Smooth muscle cell of the brain vasculature (primary cell): ENCODE measurements around the gene AFF3.
"Not testable (repeated sequence)": the region's sequence is repeated elsewhere in the genome, so short reads cannot be mapped to it uniquely, and the experiment has no call there.

Source experiments
- DNase-seq: peaks from one replicate; pipeline ENCODE4 v3.0.0-alpha.2; 2012; ENCODE audit warnings: low read depth, low spot score

AFF3 gene

DNA sequence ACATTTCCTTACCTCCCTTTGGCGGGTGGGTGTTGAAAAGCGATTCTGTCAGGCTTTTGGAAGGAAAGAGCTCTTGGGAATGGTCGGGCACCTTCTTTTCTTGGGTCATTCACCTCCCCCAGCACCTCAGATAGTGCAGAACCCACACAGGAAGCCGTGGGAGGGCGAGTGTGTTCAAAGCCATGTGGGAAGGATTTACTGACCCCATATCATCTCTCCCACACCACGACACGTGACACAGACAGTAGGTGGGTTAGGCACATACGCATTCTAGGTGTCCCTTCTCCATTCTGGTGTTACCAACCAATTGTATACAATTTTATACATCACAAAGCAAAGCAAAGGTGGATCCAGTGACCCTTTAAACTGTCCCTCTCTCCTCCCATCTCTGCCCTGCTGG, 388.9 kb downstream of the AFF3 start:
- DNase-seq: no peak

DNA sequence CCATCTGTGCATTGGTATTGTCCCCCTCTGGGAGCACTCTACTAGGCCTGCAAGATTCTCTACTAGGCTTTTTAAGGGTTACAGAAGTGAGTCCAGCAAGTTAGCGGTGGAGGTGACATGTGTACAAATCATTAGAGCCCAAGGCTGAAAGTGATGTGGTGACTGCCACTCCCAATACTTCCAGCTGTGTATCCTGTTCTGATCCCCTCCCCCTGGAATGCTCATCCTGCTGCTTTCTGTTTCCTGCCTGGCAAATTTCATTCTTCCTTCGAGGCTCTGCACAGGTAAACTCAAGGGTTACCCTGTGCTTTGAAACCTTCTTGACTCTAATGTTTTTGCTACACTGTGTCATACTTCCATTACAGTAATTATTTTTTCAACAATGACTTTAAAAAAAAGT, 394.0 kb downstream of the AFF3 start:
- DNase-seq: no peak

DNA sequence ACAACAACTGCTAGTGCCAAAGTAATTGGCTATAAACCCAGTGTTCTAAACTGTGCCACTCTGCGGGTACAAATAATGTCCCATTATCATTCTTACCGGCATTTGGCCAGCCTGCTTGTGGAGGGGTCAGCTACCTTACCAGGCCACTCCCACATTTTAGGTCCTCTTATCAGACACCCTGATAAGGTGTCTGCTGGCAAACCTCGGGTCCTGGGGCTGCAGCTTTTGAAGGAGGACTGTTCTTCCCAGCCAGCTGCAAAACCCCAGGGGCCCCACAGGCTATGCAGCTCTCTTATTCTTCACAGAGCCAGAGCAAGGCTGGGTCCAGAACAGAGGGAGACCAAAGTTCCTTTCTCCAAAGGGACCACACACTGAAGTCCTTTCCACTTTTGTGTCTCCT, 394.5 kb downstream of the AFF3 start:
- DNase-seq: no peak

DNA sequence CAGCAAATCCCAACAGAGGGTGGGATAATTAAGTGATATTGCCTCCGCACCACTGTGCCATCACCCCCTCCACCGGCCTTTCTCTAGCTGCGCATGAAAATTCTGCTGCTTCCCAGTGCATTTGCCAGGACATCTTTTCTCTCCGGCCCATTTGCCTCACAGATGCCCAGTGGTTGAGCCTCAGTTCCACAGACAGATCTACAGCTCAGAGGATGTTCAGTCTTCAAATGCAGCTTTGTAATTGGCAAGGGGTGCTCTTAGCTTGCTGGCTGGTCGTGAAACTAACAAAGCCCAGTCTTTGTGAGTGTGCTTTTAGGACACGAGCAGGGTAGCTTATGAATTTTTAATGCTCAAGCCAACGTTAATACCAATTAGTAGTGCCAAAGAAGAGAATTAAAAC, 399.2 kb downstream of the AFF3 start:
- no peak for DNase-seq

DNA sequence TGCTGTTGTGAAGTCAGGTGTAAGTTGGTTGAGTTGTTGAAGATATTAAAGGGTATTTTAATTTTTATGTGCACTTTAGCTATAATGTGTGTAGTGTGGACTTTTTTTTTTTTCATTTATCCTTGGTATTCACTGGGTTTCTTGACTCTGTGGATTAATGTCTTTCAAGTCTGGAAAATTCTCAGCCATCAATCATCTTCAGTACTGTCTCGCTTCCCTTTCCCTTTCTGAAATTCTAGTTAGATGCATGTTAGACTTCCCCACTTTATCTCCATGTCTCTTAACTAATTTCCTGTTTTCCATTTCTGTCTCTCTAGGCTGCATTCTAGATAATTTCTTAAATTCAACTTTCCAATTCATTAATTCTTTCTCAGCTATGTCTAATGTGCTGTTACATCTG, 404.9 kb downstream of the AFF3 start:
- no peak for DNase-seq

DNA sequence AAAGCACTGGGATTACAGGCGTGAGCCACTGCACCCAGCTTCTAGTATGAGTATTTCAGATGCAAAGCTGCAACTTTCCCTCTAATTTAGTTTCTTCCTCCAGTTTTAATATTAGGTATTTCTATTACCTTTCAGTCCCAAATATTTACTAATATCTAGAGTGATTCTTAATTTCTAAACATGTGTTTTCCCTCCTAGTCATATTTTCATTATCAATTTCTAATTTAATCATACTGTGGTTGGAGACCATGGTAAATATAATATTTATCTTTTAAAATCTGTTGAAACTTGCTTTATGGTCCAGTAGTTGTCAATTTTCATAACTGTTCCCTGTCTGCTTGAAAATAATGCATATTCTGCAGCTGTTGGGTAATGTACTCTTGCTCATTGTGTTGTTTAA, 406.6 kb downstream of the AFF3 start:
- DNase-seq: no peak

DNA sequence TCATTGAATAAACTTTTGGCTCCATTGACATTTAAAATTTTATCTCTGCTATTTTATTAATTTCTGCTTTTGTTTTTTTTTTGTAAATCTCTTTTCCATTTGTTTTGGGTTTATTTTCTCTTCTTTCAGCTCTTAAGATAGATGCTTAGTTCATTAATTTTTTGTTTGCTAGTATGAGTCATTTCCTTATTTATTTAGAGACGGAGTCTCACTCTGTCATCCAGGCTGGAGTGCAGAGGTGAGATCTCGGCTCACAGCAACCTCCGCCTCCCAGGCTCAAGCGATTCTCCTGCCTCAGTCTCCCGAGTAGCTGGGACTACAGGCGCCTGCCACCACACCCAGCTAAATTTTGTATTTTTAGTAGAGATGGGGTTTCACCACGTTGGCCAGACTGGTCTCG, 407.1 kb downstream of the AFF3 start:
- not testable (repeated sequence) for DNase-seq

DNA sequence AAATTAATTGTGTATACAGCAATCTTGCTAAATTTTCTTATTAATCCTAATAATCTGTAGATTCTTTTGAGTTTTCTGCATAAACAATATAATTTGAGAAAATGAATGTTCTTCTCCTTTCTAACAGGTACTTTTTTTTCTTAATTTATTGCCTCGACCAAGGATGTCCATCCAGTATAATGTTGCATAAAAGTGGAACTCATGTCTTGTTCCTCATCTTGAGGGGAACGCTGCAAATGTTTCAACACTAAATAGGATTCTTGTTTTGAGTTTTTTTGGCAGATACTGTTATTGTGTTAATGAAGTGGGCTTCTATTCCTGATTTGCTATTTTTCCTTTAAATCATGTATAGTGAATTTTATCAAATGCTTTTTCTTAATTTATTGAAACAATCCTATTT, 408.2 kb downstream of the AFF3 start:
- DNase-seq: no peak

DNA sequence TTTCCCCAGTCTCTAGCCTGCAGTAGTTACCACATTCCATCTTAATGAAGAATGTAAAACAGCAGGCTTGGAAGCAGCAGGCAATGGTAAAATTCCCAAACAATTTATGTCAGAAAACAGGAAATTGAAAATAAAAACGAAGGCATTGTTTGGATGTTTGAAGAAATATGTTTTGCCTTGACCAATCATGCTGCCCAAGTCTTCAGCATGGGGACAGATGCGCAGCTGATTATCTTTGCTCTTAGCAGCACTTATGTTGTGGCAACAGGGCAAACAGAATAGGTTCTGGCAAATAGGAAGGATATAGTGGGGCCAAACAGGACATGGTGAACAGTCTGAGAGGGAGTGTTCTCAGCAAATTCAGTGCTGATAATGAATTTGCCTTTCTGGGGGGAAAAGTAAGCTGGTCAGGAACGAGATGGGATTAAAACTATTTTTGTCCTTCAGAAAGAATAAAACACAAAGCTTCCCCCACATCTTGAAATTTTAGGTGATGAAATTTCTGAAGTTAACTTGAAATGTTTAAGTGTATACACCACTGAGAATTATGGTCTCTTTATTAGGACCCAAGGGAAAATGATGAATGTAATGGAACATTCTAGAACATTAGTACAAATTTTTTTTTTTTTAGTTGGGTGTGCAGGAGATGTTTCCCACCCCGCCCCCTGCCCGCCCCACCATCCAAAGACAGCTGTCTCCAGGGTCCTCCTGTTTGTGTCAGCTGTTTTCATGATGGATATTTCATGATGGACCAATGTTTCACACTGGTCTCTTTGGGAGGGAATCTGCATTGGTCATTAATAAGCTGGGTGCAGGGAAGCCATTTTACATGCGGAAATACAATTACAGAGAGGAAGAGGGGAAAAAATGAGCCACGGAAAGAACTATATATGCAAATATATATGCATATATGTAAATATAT, 413.0 kb downstream of the AFF3 start:
- no peak for DNase-seq

DNA sequence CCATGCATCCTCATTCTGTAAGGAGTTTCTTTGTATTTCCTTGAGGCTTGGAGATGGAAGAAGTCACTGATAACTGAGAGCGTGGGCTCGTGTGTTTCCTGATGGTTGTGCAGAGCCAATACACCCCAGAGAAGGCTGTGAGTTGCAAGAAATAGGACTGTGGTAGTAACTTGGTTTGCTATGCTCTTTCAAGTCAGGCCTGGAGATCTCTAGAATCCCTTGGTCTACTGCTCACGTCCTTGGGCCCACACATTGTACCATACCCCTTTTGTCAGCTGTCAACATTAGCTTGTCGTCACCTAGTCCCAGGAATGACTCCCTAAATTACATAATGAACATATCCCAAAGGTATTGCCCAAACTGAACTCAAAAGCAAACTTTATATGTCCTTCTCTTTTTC, 414.2 kb downstream of the AFF3 start:
- no peak for DNase-seq

DNA sequence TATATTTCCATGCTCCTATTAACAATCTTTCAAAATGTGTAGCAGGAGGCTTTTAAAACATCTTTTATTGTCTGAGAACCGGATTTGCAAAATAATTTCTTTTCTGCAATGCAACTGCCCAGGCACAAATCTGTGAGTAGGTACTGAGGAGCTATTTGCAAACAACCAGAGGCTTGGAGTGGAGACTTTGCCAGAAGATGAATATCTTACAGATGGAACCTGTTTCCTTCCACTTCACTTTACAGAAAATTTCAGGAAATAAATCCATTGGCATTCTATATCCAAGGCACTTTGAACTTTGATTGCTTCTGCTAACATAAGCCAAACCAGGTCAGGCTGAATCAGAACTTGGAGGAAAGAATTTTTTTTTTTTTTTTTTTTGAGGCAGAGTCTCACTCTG, 415.2 kb downstream of the AFF3 start:
- DNase-seq: no peak

DNA sequence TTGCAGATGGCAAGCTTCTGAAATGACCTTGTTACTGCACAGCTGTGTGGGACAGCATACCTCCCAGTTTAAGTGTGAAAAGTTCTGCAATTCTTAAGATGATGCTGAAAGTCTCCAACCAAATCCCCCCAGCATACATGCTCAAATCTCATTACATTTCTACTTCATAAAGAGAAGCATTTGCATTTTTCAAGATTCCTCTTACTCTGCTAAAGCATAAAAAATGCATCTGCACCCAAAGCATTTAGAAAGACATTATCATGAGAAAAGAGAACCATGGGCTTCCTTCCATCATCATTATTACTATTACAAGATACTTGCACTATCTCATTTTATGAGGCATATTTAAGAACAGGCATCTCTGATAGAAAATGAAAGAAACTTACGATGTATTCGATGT, 415.7 kb downstream of the AFF3 start:
- no peak for DNase-seq

DNA sequence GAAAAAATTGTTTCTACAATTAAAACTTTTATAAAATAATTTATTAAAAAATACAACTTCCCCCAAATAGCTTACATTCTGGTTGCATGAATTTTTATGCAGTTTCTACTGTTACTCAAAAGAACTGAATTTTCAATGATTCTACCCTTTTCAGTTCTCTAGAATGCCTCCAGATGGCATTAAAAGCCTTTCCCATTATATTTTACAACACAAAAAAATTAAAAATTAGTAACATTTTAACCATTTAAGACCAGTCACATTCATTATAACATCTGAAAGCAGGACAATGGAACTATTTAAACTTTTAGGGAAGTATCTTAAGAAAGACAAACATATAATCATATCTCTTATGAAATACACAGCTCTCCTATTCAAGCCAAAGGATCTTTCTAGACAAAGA, 416.6 kb downstream of the AFF3 start:
- DNase-seq: no peak

DNA sequence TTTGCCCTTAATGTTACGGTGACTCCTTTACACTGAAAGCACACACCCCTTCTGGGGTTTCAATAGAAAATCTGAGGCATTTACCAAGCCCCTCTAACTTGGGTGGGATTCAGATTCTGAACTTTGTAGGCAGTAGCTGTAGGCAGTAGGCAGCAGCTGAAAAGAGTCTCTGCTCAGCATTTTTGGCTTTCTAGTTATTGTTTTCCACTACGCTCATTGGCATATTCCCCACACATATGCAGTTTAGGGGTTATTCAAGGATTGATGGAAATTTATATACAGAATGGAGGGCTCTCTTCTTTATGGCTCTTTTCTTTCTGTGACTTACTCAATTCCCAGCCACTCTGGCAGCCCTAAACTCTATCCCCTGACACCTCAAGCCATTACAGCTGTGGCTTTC, 419.9 kb downstream of the AFF3 start:
- no peak for DNase-seq

DNA sequence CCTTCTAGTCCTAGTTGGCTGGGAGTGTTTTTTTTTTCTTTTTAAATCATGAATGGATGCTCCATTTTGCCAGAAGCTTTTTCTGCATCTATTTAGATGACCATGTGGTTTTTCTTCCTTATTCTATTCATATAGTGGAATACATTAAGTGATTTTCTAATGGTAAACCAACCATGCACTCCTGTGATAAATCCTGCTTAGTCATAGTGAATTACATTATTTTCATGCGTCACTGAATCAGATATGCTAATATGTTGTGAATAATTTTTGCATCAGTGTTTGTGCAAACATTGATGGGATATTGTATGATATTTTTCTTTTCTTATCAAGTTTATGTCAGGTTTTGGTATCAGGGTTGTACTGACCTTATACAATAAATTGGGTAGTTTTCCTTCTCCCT, 423.3 kb downstream of the AFF3 start:
- no peak for DNase-seq

DNA sequence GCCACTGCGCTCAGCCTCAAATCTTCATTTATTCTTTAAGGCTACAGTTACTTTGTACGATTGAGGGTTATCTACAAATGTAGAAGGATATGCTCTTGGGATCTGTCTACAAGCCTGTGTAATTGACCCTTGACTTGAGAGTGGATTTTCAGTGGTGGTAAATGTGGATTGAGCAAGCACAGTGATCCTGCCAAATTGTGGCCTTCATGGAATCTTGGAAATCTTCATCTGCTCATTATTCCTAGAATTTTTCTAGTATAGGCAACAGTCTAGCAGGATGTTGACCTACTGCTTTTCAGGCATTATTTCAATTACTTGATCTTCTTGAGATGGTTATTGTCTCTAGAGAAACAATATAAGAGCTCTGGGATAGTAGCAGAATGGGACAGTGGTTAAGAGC, 426.4 kb downstream of the AFF3 start:
- DNase-seq: no peak

DNA sequence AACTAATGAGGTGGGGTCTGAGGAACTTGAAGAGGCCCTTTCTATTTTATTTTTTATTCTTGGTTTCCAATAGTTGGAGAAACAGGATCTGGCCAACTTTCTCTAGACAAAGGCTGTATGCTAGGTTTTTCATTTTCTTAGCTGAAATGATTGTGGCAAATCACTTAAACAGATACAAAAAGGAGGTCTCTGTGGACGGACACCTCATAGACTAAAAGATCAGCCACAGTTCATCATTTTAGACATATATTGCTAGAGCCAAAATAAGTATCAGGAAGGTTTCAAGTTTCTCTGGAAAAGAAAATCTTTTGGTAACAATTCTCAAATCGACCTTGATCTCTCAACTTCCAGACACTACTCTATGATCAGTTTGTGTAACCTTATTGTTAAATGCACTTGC, 428.0 kb downstream of the AFF3 start:
- DNase-seq: no peak

DNA sequence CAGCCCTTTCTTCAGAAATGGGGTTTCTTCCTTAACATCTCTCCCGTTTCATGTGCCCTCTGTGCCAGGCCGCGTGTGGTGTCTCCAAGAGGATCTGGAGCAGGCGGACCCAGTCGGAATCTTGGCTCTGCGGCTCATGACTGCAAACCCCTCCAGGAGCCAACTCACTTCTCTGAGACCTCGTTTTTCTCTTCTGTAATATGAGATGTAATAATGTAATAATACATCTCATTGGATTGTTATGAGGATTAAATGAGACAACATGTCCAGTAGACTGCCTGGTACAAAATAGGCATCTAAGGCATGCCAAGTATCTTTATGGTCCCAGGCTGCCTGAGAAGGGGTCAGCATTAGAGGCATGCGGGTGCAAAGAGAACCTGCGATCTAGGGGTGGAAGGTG, 431.2 kb downstream of the AFF3 start:
- no peak for DNase-seq

DNA sequence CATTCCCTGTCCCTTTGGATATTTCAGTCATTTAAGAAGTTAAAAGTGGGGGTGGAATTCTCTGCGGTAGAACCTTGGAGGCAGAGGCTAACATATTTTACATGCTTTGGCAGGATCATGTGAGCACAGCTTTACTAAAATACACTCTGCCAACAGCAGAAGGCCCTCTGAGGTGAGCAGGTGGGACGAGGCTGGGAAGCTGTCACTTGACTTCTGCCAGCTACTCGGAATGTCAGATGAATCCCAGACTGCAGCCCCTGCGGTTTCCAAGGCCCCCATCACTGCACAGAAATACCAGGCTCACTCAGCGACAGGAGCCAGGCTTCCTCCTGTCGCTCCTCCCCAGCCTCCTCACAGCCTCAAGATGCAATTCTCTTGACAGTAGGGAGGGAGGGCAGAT, 431.7 kb downstream of the AFF3 start:
- no peak for DNase-seq

DNA sequence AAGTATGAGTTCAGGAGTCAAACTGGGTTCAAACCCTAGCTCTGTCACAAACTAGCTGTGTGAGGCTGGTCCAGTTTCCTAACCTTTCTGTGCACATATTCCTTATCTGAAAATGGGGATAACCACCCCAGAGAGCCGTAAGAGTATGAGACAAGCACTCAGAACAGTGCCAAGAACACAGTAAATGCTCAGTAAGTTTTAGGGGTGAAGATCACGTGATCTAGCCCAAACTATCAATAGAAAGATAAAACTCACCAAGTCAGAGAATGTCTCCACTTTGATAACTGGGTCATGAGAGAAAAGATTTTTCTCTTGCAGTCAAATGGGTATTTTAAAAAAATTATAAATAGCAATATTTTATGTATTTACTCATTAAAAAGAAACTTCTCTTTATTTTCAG, 433.2 kb downstream of the AFF3 start:
- no peak for DNase-seq

DNA sequence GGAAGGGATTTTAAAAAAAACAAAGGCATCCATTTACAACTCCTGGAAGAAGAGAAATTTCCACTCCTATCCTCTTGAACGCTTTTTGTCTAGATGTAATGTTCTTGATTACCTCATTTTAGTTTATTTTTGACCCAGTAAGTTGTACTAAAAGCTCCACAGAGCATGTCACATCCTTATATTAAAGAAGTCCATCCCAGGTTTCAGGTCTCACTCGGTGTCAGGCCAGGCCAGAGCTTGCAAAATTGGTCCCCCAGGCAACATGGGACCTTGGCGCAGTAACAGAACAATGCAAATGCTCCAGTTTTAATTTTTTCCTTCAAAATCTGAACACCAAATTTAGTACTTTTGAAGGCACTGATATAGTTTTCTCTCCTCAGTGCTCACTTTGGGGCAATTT, 434.2 kb downstream of the AFF3 start:
- DNase-seq: no peak

DNA sequence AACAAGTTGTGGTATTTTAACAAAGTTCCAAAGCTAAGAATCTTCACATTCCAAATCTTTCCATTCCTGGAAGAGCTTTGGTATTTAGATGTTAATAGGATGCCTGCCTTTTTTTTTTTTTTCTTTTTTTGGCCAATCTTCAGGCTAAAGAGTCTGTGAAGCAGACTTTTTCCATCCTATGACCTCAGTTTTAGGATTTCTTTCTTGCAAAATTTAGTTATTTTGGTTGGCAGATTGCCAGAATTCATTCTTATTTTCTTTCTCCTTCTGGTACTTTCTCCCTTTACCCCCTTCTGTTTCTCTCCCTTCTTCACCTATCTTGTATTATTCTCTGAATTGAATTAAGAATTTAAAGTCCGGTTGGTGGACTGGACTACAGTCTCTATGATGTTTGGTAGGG, 434.8 kb downstream of the AFF3 start:
- DNase-seq: no peak

DNA sequence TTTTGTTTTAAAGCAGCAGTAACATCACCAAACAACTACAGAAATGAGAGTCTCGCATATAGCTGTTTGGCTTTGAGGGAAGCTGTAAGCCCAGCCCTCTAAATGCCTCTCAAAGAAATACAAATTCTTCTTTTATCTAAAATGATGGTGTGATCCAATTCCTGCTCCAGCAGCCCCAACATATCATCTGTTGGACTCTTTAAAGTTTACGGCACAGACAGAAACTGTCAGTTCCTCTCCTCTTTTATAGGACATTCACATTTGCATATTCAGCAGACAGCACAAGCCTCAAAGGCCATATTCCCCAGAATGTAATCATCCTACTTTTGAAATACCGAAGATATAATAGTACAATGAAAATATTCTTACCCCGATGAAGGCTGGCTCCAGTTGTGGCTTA, 435.7 kb downstream of the AFF3 start:
- DNase-seq: no peak

DNA sequence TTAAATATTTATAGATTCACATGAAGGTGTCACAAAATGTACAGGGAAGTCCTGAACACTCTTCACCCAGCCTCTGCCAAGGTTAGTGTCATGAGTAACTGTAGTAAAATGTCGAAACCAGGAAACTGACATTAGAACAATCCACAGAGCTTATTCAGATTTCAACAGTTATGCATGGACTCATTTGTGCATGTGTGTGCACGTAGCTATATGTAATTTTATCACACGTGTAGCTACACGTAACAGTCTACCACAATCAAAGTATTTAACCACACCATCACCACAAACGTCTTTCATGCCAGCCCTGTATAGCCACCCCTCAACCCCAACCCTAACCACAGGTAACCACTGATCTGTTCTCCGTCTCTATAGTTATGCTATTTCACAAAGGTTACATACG, 440.9 kb downstream of the AFF3 start:
- DNase-seq: no peak
